WTC11 (cell line): ENCODE results near the gene EIF3K. TPM values are rescaled to one million over a fixed set of nuclear protein-coding genes. Genes with fewer than 3 reads are reported as not detected.

Source experiments
- ATAC-seq: fragments of 200-7000 bp; cut with Tn5 transposase; 2 replicates; pipeline ENCODE4 v1.10.0; 2021; ENCODE audit warnings: mild to moderate bottlenecking, moderate library complexity
- CTCF ChIA-PET: fragments of 300-600 bp; sonication (Branson Sonifier 250); formaldehyde crosslinking; loops from one replicate; lab custom pipeline; 2021; ENCODE audit warnings: antibody characterized with exemption; lab: Charles Lee
- POLR2A ChIA-PET: fragments of 350-600 bp; sonication (Branson Sonifier 250); formaldehyde crosslinking; loops from one replicate; lab custom pipeline; 2021; ENCODE audit warnings: antibody characterized with exemption; lab: Charles Lee
- DNase-seq: peaks from one replicate; pipeline ENCODE4 v3.0.0; 2021; ENCODE audit warnings: low spot score
- H3K27ac Mint-ChIP-seq: 2 replicates; pipeline ENCODE4 v1.8.0; 2021; ENCODE audit warnings: mixed read lengths
- H3K27me3 Mint-ChIP-seq: 2 replicates; pipeline ENCODE4 v1.8.0; 2021; ENCODE audit warnings: low read depth, mild to moderate bottlenecking, moderate library complexity, mixed read lengths
- H3K36me3 Mint-ChIP-seq: 2 replicates; pipeline ENCODE4 v1.8.0; 2021; ENCODE audit warnings: mixed read lengths
- H3K4me1 Mint-ChIP-seq: 2 replicates; pipeline ENCODE4 v1.8.0; 2022; ENCODE audit warnings: mixed read lengths
- H3K4me3 Mint-ChIP-seq: 2 replicates; pipeline ENCODE4 v1.8.0; 2021; ENCODE audit warnings: mild to moderate bottlenecking, moderate library complexity, mixed read lengths
- H3K9me3 Mint-ChIP-seq: 2 replicates; pipeline ENCODE4 v1.8.0; 2021; ENCODE audit warnings: mixed read lengths
- ATF3 ChIP-seq: sonication (generic); formaldehyde crosslinking; conservative IDR thresholded peaks from 2 replicates; pipeline ENCODE4 v1.8.1; 2022; ENCODE audit warnings: mild to moderate bottlenecking, missing genetic modification reagents
- CTCF ChIP-seq: fragments of 200-600 bp; IDR thresholded peaks from 2 replicates; pipeline ENCODE4 v1.8.0; 2022; ENCODE audit warnings: antibody characterized with exemption
- E2F1 ChIP-seq: sonication (generic); formaldehyde crosslinking; IDR thresholded peaks from 2 replicates; pipeline ENCODE4 v1.8.0; 2022; ENCODE audit warnings: mild to moderate bottlenecking, missing genetic modification reagents
- EMX1 ChIP-seq: fragments of 250-450 bp; sonication (Bioruptor Pico); IDR thresholded peaks from 2 replicates; pipeline ENCODE4 v1.8.0; 2021; ENCODE audit warnings: mild to moderate bottlenecking
- ERG ChIP-seq: fragments of 250-450 bp; sonication (Bioruptor Pico); IDR thresholded peaks from 2 replicates; pipeline ENCODE4 v1.8.0; 2021; ENCODE audit warnings: mild to moderate bottlenecking
- ETV6 ChIP-seq: sonication (generic); formaldehyde crosslinking; IDR thresholded peaks from 2 replicates; pipeline ENCODE4 v1.8.1; 2022; ENCODE audit warnings: mild to moderate bottlenecking, missing genetic modification reagents
- FOXP1 ChIP-seq: sonication (generic); formaldehyde crosslinking; IDR thresholded peaks from 2 replicates; pipeline ENCODE4 v1.8.0; 2022; ENCODE audit warnings: missing genetic modification reagents, mild to moderate bottlenecking, moderate library complexity, borderline replicate concordance
- FOXP4 ChIP-seq: sonication (generic); formaldehyde crosslinking; IDR thresholded peaks from 2 replicates; pipeline ENCODE4 v1.8.0; 2022; ENCODE audit warnings: mild to moderate bottlenecking, missing genetic modification reagents
- MAX ChIP-seq: sonication (generic); formaldehyde crosslinking; IDR thresholded peaks from 2 replicates; pipeline ENCODE4 v1.8.0; 2022; ENCODE audit warnings: mild to moderate bottlenecking, missing genetic modification reagents
- MYBL2 ChIP-seq: sonication (generic); formaldehyde crosslinking; IDR thresholded peaks from 2 replicates; pipeline ENCODE4 v1.8.1; 2023; ENCODE audit warnings: mild to moderate bottlenecking, moderate library complexity, missing genetic modification reagents
- NFYB ChIP-seq: sonication (generic); formaldehyde crosslinking; conservative IDR thresholded peaks from 2 replicates; pipeline ENCODE4 v1.8.0; 2022; ENCODE audit warnings: low read depth, missing genetic modification reagents
- NR1H2 ChIP-seq: sonication (generic); formaldehyde crosslinking; IDR thresholded peaks from 2 replicates; pipeline ENCODE4 v1.9.0; 2021; ENCODE audit warnings: mild to moderate bottlenecking, moderate library complexity, missing genetic modification reagents
- PRDM15 ChIP-seq: sonication (generic); formaldehyde crosslinking; IDR thresholded peaks from 2 replicates; pipeline ENCODE4 v1.8.0; 2022; ENCODE audit warnings: missing genetic modification reagents
- RORB ChIP-seq: fragments of 250-450 bp; sonication (Bioruptor Pico); IDR thresholded peaks from 2 replicates; pipeline ENCODE4 v1.9.0; 2021; ENCODE audit warnings: mild to moderate bottlenecking
- SMAD4 ChIP-seq: sonication (generic); formaldehyde crosslinking; IDR thresholded peaks from 2 replicates; pipeline ENCODE4 v1.8.0; 2022; ENCODE audit warnings: mild to moderate bottlenecking, missing genetic modification reagents
- SOX15 ChIP-seq: fragments of 250-450 bp; sonication (Bioruptor Pico); IDR thresholded peaks from 2 replicates; pipeline ENCODE4 v1.9.0; 2021; ENCODE audit warnings: mild to moderate bottlenecking
- STAT6 ChIP-seq: sonication (generic); formaldehyde crosslinking; conservative IDR thresholded peaks from 2 replicates; pipeline ENCODE4 v1.8.1; 2023; ENCODE audit warnings: mild to moderate bottlenecking, low read depth, missing genetic modification reagents, moderate library complexity
- TEAD1 ChIP-seq: sonication (generic); formaldehyde crosslinking; IDR thresholded peaks from 2 replicates; pipeline ENCODE4 v1.8.0; 2022; ENCODE audit warnings: mild to moderate bottlenecking, missing genetic modification reagents
- TEAD4 ChIP-seq: sonication (generic); formaldehyde crosslinking; IDR thresholded peaks from 2 replicates; pipeline ENCODE4 v1.8.0; 2022; ENCODE audit warnings: mild to moderate bottlenecking, missing genetic modification reagents
- TP53 ChIP-seq: sonication (generic); formaldehyde crosslinking; IDR thresholded peaks from 2 replicates; pipeline ENCODE4 v1.8.1; 2023; ENCODE audit warnings: mild to moderate bottlenecking, missing genetic modification reagents
- USF1 ChIP-seq: sonication (generic); formaldehyde crosslinking; IDR thresholded peaks from 2 replicates; pipeline ENCODE4 v1.8.0; 2022; ENCODE audit warnings: mild to moderate bottlenecking, missing genetic modification reagents
- USF2 ChIP-seq: sonication (generic); formaldehyde crosslinking; IDR thresholded peaks from 2 replicates; pipeline ENCODE4 v1.8.1; 2023; ENCODE audit warnings: mild to moderate bottlenecking, missing genetic modification reagents, moderate library complexity
- total RNA-seq: library from RNA; stranded (reverse); gene quantifications from 3 replicates; pipeline ENCODE4 v1.2.3, GENCODE V29; 2021

Gene EIF3K
- total RNA-seq, 1 experiment from 2014 or later, result 416 TPM

- peaks cover 9% of the 10 kb centered on the region for H3K9me3 Mint-ChIP-seq
- CTCF ChIA-PET, result interaction anchor here (0.5 to 2.4 kb wide), 7 partner anchors 9 to 281 kb away, joined by 3 to 9 read pairs (median 5); partner anchors contain the start of genes ACTN4 and FAM98C
- peak overlapping the region; percentile 40; the same call in 1 of the 2 replicates for H3K4me3 Mint-ChIP-seq
- POLR2A ChIA-PET, result interaction anchor here (0.6 to 2.2 kb wide), 9 partner anchors 9 to 65 kb away, joined by 3 to 23 read pairs (median 4); partner anchors contain the start of genes ACTN4 and EIF3K
- peaks cover 29% of the 10 kb centered on the region for H3K36me3 Mint-ChIP-seq
- ATAC-seq (peak; percentile 67), DNase-seq (peak; percentile 81)
- H3K27ac Mint-ChIP-seq, result peak overlapping the region; percentile 99
- no peaks in the 10 kb centered on the region for H3K27me3 Mint-ChIP-seq
- H3K4me1 Mint-ChIP-seq, result peaks cover 78% of the 10 kb centered on the region
- TF ChIP-seq MAX (CRISPR knock-in tag) (no peak), USF1 (peak; percentile 88), ATF3 (no peak), CTCF (no peak), NR1H2 (CRISPR knock-in tag) (no peak), RORB (CRISPR knock-in tag) (no peak), FOXP4 (CRISPR knock-in tag) (no peak), NFYB (CRISPR knock-in tag) (no peak), SOX15 (no peak), EMX1 (CRISPR knock-in tag) (no peak), PRDM15 (CRISPR knock-in tag) (peak; percentile 22; the same call in 1 of the 2 replicates), SMAD4 (CRISPR knock-in tag) (no peak), STAT6 (CRISPR knock-in tag) (no peak), USF2 (peak; percentile 86), TEAD4 (0 out of 2 replicates have a peak, but pooled peaks have one; percentile 52), ERG (no peak), E2F1 (CRISPR knock-in tag) (no peak), TP53 (no peak), ETV6 (CRISPR knock-in tag) (0 out of 2 replicates have a peak, but pooled peaks have one; percentile 48), MYBL2 (CRISPR knock-in tag) (no peak), TEAD1 (CRISPR knock-in tag) (peak; percentile 45; the same call in 1 of the 2 replicates), FOXP1 (CRISPR knock-in tag) (no peak)
These were observed 64.5 kb downstream of the EIF3K start for GRCh38 chr19:38683393-38684077.
